ENCODE results near the gene ACTR1B.

DNA sequence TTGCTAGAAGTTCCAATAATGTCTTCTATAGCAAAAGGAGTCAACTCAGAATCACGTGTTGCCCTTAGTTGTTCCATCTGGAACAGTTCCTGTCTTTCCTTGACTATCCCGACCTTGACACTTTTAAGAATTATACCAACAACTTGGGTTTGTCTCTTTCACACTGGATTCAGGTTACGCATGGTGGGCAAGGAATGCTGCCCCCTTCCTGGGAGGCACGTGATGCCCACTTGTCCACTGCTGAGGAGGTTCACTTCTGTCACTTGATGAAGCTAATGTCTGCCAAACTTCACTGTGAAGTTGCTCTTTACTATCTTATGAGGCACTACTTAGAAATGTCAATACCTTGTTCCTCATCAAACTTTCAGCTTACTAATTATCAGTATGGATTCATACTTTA lies 12.7 kb downstream of the ACTR1B start:
- TF ChIP-seq, protein P1, sequence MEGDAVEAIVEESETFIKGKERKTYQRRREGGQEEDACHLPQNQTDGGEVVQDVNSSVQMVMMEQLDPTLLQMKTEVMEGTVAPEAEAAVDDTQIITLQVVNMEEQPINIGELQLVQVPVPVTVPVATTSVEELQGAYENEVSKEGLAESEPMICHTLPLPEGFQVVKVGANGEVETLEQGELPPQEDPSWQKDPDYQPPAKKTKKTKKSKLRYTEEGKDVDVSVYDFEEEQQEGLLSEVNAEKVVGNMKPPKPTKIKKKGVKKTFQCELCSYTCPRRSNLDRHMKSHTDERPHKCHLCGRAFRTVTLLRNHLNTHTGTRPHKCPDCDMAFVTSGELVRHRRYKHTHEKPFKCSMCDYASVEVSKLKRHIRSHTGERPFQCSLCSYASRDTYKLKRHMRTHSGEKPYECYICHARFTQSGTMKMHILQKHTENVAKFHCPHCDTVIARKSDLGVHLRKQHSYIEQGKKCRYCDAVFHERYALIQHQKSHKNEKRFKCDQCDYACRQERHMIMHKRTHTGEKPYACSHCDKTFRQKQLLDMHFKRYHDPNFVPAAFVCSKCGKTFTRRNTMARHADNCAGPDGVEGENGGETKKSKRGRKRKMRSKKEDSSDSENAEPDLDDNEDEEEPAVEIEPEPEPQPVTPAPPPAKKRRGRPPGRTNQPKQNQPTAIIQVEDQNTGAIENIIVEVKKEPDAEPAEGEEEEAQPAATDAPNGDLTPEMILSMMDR (IDR thresholded peaks at IDR 0.05), result no peak
- no peak for TF ChIP-seq EZH2 (IDR thresholded peaks at IDR 0.05)
- no peak for TF ChIP-seq EZH2phosphoT487 (IDR thresholded peaks at IDR 0.05)

Measured in neural progenitor cell (in vitro differentiated cells).